22Rv1 (cell line): Measurements from ENCODE around the gene WDR43.

ENCODE experiments used
- CTCF ChIP-seq: fragments of 450-650 bp; IDR thresholded peaks from 2 replicates; pipeline ENCODE4 v1.5.1; 2017; ENCODE audit warnings: mild to moderate bottlenecking
- ZFX ChIP-seq: fragments of 450-650 bp; IDR thresholded peaks from 2 replicates; pipeline ENCODE4 v1.6.1; 2017; ENCODE audit warnings: antibody characterized with exemption, borderline replicate concordance

GRCh38 chr2:28948160-28948559, 53.7 kb downstream of the WDR43 start:
- no peak for TF ChIP-seq CTCF
- no peak for TF ChIP-seq ZFX
